HepG2 (cell line): ENCODE results near the gene KCNIP4.

Experiments used
- CREB1 ChIP-seq, 2 experiments: fragments of 450-650 bp in 1 of 2; IDR thresholded peaks; 2 replicates each; pipeline ENCODE4 v1.6.1; 2016 to 2017; ENCODE audit warnings: control low read depth in 1 of 2, mild to moderate bottlenecking in 1 of 2, missing compliant biosample characterization in 1 of 2, missing genetic modification characterization in 1 of 2
- CTCF ChIP-seq: sonication (generic); formaldehyde crosslinking; IDR thresholded peaks from 2 replicates; pipeline ENCODE4 v1.5.0; 2020; ENCODE audit warnings: mild to moderate bottlenecking, missing genetic modification reagents, moderate library complexity
- HOXA7 ChIP-seq: sonication (generic); formaldehyde crosslinking; IDR thresholded peaks from 2 replicates; pipeline ENCODE4 v1.8.1; 2022; ENCODE audit warnings: mild to moderate bottlenecking, missing genetic modification reagents, moderate library complexity
- KDM5A ChIP-seq: fragments of 200-600 bp; sonication (generic); IDR thresholded peaks from 2 replicates; pipeline ENCODE4 v1.7.0; 2018; ENCODE audit warnings: antibody characterized with exemption, mild to moderate bottlenecking, low read length, borderline replicate concordance
- SP1 ChIP-seq, 2 experiments: fragments of 450-650 bp in 1 of 2; sonication (generic) in 1 of 2; formaldehyde crosslinking in 1 of 2; IDR thresholded peaks; 2 replicates each; pipeline versions ENCODE4 v1.4.0 to v1.6.1; 2016 to 2020; ENCODE audit warnings: missing genetic modification reagents in 1 of 2
- SUZ12 ChIP-seq: fragments of 150-350 bp; IDR thresholded peaks from 2 replicates; pipeline ENCODE4 v1.6.1; 2014; ENCODE audit warnings: low read depth, low read length
- ZBTB40 ChIP-seq, 2 experiments: fragments of 450-650 bp in 1 of 2; sonication (generic) in 1 of 2; formaldehyde crosslinking in 1 of 2; IDR thresholded peaks; 2 replicates each; pipeline versions ENCODE4 v1.6.1 to v1.8.0; 2016 to 2022; ENCODE audit warnings: antibody characterized with exemption in 1 of 2, mild to moderate bottlenecking in 1 of 2, missing genetic modification reagents in 1 of 2
- ZNF543 ChIP-seq: sonication (generic); formaldehyde crosslinking; IDR thresholded peaks from 2 replicates; pipeline ENCODE4 v1.4.0; 2020; ENCODE audit warnings: mild to moderate bottlenecking, missing genetic modification reagents
- ZNF768 ChIP-seq: sonication (generic); formaldehyde crosslinking; IDR thresholded peaks from 2 replicates; pipeline ENCODE4 v1.4.0; 2020; ENCODE audit warnings: missing genetic modification reagents
- TF ChIP-seq, protein P1 (sequence below): sonication (generic); formaldehyde crosslinking; IDR thresholded peaks from 2 replicates; pipeline ENCODE4 v1.8.1; 2023; ENCODE audit warnings: mild to moderate bottlenecking, moderate library complexity, missing genetic modification reagents
- TF ChIP-seq, protein P2 (sequence below): sonication (generic); formaldehyde crosslinking; IDR thresholded peaks from 2 replicates; pipeline ENCODE4 v1.4.0; 2020; ENCODE audit warnings: missing genetic modification reagents

DNA sequence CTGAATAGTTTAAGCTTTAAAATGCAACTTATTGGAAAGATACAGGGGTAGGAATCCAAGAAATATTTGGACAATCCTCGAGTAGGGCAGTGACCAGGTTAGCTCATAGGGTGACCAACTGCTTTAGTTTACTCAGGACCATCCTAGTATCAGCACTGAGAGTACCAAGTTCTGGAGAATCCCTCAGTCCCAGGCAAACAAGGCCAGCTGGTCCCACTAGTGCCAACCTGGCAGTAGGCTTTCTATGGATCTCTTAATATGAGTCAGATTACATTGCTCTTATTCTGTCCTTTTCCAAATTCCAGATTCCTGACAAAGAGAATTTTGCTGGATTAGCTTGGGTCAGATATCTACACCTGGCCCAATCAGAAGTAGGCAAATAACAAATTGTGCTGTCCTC is 493.7 kb downstream of the KCNIP4 start:
- no peak for TF ChIP-seq SUZ12
- TF ChIP-seq CTCF (CRISPR knock-in tag): no peak
- no peak for TF ChIP-seq ZNF768
- TF ChIP-seq KDM5A: no peak
- no peak for TF ChIP-seq ZNF543
- TF ChIP-seq CREB1 (IDR thresholded peaks at IDR 0.05): no peak
- no peak for TF ChIP-seq CREB1 (CRISPR knock-in tag; IDR thresholded peaks at IDR 0.05)
- no peak for TF ChIP-seq HOXA7 (CRISPR knock-in tag)
- TF ChIP-seq SP1 (IDR thresholded peaks at IDR 0.05): no peak
- TF ChIP-seq SP1 (CRISPR knock-in tag; IDR thresholded peaks at IDR 0.05): no peak
- TF ChIP-seq, protein P1, sequence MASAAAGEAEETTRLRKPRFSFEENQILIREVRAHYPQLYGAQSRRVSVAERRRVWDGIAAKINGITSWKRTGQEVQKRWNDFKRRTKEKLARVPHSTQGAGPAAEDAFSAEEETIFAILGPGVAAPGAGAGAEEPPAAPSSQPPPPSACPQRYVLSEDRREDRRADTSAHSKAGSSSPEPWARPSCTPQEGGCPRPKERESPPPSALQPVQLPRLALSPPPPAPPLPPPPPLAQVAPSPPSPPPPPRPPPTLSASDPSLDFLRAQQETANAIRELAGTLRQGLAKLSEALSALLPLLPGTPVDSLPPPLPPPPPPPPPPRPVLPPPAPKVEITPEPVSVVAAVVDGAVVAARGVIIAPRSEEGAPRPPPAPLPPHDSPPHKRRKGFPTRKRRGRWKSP: no peak
- TF ChIP-seq, protein P2, sequence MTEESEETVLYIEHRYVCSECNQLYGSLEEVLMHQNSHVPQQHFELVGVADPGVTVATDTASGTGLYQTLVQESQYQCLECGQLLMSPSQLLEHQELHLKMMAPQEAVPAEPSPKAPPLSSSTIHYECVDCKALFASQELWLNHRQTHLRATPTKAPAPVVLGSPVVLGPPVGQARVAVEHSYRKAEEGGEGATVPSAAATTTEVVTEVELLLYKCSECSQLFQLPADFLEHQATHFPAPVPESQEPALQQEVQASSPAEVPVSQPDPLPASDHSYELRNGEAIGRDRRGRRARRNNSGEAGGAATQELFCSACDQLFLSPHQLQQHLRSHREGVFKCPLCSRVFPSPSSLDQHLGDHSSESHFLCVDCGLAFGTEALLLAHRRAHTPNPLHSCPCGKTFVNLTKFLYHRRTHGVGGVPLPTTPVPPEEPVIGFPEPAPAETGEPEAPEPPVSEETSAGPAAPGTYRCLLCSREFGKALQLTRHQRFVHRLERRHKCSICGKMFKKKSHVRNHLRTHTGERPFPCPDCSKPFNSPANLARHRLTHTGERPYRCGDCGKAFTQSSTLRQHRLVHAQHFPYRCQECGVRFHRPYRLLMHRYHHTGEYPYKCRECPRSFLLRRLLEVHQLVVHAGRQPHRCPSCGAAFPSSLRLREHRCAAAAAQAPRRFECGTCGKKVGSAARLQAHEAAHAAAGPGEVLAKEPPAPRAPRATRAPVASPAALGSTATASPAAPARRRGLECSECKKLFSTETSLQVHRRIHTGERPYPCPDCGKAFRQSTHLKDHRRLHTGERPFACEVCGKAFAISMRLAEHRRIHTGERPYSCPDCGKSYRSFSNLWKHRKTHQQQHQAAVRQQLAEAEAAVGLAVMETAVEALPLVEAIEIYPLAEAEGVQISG (CRISPR knock-in tag): no peak
- TF ChIP-seq ZBTB40 (IDR thresholded peaks at IDR 0.05): no peak
- TF ChIP-seq ZBTB40 (CRISPR knock-in tag; IDR thresholded peaks at IDR 0.05): no peak
